Uterus (tissue), 2 donors: ENCODE measurements around the gene GRK5.

Experiments used
- CTCF ChIP-seq, 4 experiments: fragments of 200-600 bp in 2 of 4; fragments of 450-650 bp in 2 of 4; sonication (generic) in 2 of 4; IDR thresholded peaks; one replicate each; pipeline ENCODE4 v1.5.1; 2016 to 2019; ENCODE audit warnings: antibody characterized with exemption in 4 of 4, mild to moderate bottlenecking in 2 of 4, moderate library complexity in 1 of 4
- POLR2A ChIP-seq, 2 donors: fragments of 450-650 bp; IDR thresholded peaks; one replicate each; pipeline ENCODE4 v1.6.1; 2016; ENCODE audit warnings: antibody characterized with exemption in 2 of 2, mild to moderate bottlenecking in 1 of 2, moderate library complexity in 1 of 2

DNA sequence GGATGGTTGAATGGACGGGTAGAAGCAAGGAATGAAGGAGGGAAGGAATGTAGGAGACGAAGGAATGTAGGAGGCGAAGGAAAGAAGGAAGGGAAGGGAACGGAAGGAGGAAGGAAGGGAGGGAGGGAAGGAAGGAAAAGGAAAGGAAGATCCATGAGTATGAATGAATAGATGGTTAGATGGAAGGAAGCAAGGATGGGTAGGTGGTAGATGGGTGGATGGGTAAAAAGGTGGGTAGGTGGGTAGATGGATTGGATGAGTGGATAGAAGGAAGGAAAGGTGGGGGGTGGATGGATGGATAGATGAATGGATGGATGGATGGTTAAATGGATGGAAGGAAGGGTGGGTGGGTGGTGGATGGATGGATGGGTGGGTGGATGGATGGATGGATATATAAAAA, 257.7 kb downstream of the GRK5 start:
- no peak for TF ChIP-seq CTCF (IDR thresholded peaks at IDR 0.05)
- TF ChIP-seq POLR2A (IDR thresholded peaks at IDR 0.05): no peak
